Large intestine (tissue), 3 donors: ENCODE results near the gene PDIA2. TPM values are rescaled to one million over a fixed set of nuclear protein-coding genes. Genes with fewer than 3 reads are reported as not detected.

Source experiments
- DNase-seq, 2 donors: peaks; one replicate each; pipeline versions ENCODE4 v3.0.0 to v3.0.0-alpha.2; 2013
- H3K27ac ChIP-seq: one replicate; pipeline ENCODE4 v1.5.1; 2013; ENCODE audit warnings: low read length
- H3K27me3 ChIP-seq: 2 replicates; pipeline ENCODE4 v1.6.1; 2013; ENCODE audit warnings: low read length; ENCODE audit not compliant: control insufficient read depth, insufficient read depth
- H3K36me3 ChIP-seq: 2 replicates; pipeline ENCODE4 v1.6.1; 2013; ENCODE audit warnings: low read length; ENCODE audit not compliant: control insufficient read depth, insufficient read depth
- H3K4me1 ChIP-seq: one replicate; pipeline ENCODE4 v1.6.1; 2013; ENCODE audit warnings: low read length; ENCODE audit not compliant: control insufficient read depth, insufficient read depth
- H3K4me3 ChIP-seq: one replicate; pipeline ENCODE4 v1.5.1; 2013; ENCODE audit warnings: low read length
- H3K9me3 ChIP-seq: one replicate; pipeline ENCODE4 v1.6.1; 2013; ENCODE audit warnings: mild to moderate bottlenecking, low read depth, low read length, moderate library complexity; ENCODE audit not compliant: control insufficient read depth
- WGBS: methylation state at CpG from one replicate; pipeline ENCODE4 v1.1.5; 2013; ENCODE audit warnings: low lambda C conversion rate; ENCODE audit not compliant: insufficient coverage; 5-methylcytosine and 5-hydroxymethylcytosine counted together
- polyA plus RNA-seq: library from polyadenylated mRNA; unstranded; fragments of 120-200 nt; gene quantifications from one replicate; pipeline ENCODE4 v1.2.1, GENCODE V29; 2013

PDIA2 gene
- polyA plus RNA-seq, 1 donor = 1.8 TPM

DNA sequence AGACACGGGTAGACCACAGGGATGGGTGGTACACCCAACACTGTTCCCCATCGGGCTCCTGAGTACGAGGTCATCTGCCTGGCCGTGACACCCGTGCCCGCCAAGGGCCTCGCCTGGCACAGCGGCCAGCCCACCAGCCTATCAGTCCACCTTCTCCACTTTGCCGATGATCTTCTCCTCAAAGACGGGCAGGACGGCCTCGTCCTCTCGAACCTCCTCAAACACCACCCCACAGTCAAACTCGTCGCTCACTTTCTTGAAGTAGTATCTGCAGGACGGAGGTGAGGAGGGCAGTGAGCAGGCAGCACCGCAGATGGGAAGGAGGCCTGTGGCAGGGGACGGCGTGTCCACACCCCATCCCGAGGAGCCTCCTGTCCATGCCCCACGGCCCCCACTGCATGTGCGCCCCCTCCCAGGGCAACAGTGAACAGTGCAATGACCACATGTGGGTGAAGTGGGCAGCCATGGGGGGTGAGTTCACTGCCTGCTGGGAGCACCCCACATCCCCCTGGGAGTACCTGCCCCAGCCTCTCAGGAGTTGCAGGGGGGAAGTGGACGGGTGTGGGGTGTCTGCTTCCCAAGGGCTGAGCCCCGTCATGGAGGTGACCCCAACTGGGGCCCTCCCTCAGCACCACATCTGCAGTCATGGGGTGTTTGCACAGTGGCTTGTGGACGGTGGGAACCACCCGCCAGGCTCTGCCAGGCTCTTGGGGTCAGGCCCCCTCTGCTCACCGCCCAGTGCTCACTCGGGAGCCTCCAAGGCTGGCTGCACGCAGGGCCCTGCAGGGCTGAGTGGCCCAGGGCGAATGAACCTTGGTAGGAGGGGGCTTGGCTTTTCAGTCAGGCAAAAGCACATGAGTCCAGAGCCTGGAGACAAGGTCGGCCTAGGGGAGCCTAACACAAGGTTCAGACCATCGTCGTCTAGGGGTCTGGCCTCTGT lies 5.3 kb downstream of the PDIA2 start:
- no peak for DNase-seq
- Histone ChIP-seq H3K9me3 (peaks cover 18% of the 10 kb centered on the region), H3K27ac (no peak overlapping the region), H3K36me3 (peaks cover 67% of the 10 kb centered on the region), H3K4me1 (no peaks in the 10 kb centered on the region), H3K4me3 (no peak overlapping the region), H3K27me3 (peaks cover 1% of the 10 kb centered on the region)
- no CpG with 5 or more reads among the region's 33 CpGs for WGBS

- Histone ChIP-seq H3K9me3 (peaks cover 14% of the 10 kb centered on the region), H3K4me1 (no peaks in the 10 kb centered on the region), H3K27me3 (no peaks in the 10 kb centered on the region), H3K4me3 (no peak overlapping the region), H3K27ac (no peak overlapping the region), H3K36me3 (peaks cover 75% of the 10 kb centered on the region)
- no peak for DNase-seq
- WGBS = no CpG with 5 or more reads among the region's 22 CpGs
These were observed 6.5 kb downstream of the PDIA2 start for GRCh38 chr16:289395-289997.

- H3K9me3 ChIP-seq = peaks cover 8% of the 10 kb centered on the region
- no peaks in the 10 kb centered on the region for H3K27me3 ChIP-seq
- no peaks in the 10 kb centered on the region for H3K4me1 ChIP-seq
- WGBS = no CpG with 5 or more reads among the region's 25 CpGs
- DNase-seq = no peak
- peaks cover 73% of the 10 kb centered on the region for H3K36me3 ChIP-seq
- no peak overlapping the region for H3K4me3 ChIP-seq
- H3K27ac ChIP-seq = no peak overlapping the region
These were observed 7.2 kb downstream of the PDIA2 start for GRCh38 chr16:290015-290680.

DNA sequence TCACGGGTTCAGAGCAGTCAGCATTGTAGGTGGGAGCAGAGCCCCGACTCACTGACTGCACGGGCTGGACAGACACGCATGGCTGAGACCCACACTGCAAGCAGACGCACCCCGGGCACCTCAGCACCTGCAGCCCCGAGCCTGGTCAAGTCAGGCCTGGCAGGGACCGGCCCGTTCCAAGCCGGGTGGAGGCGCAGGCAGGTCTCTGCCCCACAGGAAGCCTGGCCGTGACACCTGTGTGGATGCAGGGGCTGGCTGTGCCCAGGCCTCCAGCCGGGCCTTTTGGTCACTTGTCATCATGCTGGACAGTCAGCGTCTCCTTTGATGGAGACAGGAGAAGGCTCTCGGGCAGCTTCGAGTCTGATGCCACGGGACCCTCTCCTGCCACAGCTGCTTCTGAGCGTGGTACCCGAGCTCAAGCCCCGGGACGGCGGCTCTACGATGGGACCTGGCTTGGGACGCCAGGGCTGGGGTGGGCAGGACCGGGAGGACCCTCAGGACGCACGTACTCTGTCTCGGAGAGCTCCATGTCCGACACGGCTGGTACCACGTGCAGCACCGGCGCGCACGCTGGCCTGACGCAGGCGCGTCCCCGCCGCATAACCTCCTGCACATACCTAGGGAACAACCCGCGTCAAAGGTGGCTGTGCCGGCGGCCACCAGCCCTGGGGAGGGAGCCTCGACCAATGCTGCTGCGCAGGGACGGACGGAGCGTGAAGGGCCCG lies 7.9 kb downstream of the PDIA2 start:
- no peaks in the 10 kb centered on the region for H3K4me1 ChIP-seq
- peaks cover 73% of the 10 kb centered on the region for H3K36me3 ChIP-seq
- H3K9me3 ChIP-seq = peaks cover 3% of the 10 kb centered on the region
- no peaks in the 10 kb centered on the region for H3K27me3 ChIP-seq
- H3K27ac ChIP-seq = no peak overlapping the region
- no peak for DNase-seq
- H3K4me3 ChIP-seq = no peak overlapping the region
- no CpG with 5 or more reads among the region's 50 CpGs for WGBS

DNA sequence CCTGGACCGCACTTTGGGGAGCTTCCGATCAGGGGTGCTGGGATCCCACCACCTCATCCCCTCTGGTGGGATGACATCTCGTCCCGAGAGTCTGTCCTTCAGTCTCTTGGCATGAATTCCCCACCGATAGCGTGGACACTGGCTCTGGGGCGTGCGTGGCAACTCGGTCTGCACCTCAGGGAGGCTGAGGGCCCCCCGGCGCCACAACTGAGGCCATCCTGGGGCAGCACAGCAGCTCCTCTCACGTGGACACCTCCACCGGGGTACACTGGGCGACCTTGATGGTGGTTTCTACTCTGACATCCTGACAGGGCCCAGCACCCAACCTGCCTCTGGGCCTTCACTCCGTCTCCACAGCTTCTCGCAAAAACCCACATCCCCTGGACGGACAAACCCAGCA lies 8.6 kb downstream of the PDIA2 start:
- Histone ChIP-seq H3K4me3 (no peak overlapping the region), H3K27ac (no peak overlapping the region), H3K27me3 (no peaks in the 10 kb centered on the region), H3K36me3 (peaks cover 76% of the 10 kb centered on the region), H3K9me3 (peaks cover 3% of the 10 kb centered on the region), H3K4me1 (no peaks in the 10 kb centered on the region)
- WGBS = no CpG with 5 or more reads among the region's 17 CpGs
- DNase-seq = no peak

GRCh38 chr16:293043-293775 lies 10.2 kb downstream of the PDIA2 start:
- Histone ChIP-seq H3K4me1 (no peaks in the 10 kb centered on the region), H3K4me3 (no peak overlapping the region), H3K36me3 (peaks cover 75% of the 10 kb centered on the region), H3K9me3 (no peaks in the 10 kb centered on the region), H3K27ac (no peak overlapping the region), H3K27me3 (no peaks in the 10 kb centered on the region)
- no CpG with 5 or more reads among the region's 32 CpGs for WGBS
- no peak for DNase-seq

DNA sequence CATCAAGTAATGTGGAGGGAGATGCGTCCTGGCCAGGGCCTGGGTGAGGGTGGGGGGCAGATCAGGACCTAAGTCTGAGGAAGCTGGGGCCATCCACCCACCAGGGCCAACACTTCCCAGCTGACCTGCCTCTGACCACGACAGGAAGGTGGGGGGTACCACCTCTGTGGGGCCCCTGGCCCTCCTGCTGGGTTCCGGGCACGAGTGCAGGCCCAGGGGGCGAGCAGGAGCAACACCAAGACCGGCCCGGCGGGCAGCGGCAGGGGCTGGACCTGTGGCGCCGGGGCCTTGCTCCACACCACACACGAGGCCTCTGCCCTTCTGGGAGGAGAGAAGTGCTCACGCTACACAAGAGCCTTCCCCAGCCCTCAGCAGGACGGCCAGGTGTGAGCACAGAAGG lies 13.3 kb downstream of the PDIA2 start:
- Histone ChIP-seq H3K27me3 (no peaks in the 10 kb centered on the region), H3K9me3 (no peaks in the 10 kb centered on the region), H3K4me3 (no peak overlapping the region), H3K4me1 (no peaks in the 10 kb centered on the region), H3K36me3 (peaks cover 55% of the 10 kb centered on the region), H3K27ac (no peak overlapping the region)
- DNase-seq = no peak
- no CpG with 5 or more reads among the region's 14 CpGs for WGBS

DNA sequence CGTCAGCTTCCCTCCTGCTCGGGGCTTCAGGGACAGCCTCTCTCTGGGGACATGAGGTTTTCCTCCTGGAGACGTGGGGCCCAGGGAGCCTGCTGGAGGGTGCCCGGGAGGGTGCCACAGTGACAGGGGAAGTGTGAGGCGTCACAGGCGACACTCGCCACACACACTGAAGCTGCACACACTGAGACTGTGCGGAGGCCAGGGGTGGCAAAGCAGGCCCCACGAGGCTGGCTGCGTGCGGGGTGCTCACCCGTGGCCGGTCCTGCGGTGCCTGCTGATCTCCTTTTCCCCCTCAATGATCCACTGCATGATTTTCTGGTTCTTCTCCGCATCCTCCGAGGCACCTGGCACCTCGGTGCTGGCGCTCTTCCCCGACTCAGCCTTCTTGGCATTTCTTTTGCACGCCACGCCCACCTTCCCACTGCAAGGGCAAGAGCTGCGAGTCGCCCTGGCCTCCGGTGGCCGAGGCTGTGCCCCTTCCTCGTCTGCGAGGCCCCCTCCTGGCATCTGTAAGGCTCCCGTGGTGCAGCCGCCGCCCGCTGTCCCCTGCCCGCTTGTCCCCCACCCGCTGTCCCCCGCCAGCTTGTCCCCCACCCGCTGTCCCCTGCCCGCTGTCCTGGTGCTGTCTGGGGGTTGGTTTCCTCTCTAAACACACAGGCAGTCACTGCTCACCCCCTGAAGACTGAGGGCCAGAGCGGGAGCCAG lies 14.0 kb downstream of the PDIA2 start:
- Histone ChIP-seq H3K36me3 (peaks cover 51% of the 10 kb centered on the region), H3K27me3 (no peaks in the 10 kb centered on the region), H3K9me3 (no peaks in the 10 kb centered on the region), H3K27ac (no peak overlapping the region), H3K4me3 (no peak overlapping the region), H3K4me1 (no peaks in the 10 kb centered on the region)
- DNase-seq = no peak
- no CpG with 5 or more reads among the region's 37 CpGs for WGBS

DNA sequence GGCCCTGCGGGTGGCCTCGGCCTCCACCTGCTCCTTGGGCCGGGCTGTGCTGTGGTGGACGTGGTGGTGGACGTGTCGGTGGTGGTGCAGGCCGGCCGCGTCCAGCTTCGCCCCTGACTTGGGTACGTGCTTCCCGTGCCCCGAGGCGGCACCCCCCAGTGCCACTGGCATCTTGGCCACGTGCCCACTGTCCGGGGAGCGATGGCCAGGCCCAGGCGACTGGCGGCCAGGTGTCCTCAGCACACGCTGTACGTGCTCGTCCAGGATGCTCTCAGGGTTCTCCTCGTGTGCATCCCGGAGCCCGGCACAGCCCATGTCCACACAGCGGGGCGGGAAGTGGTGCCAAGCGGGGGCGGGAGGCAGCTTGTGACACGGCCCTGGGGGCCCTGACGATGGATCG lies 14.9 kb downstream of the PDIA2 start:
- Histone ChIP-seq H3K27ac (no peak overlapping the region), H3K4me3 (no peak overlapping the region), H3K36me3 (peaks cover 50% of the 10 kb centered on the region), H3K4me1 (no peaks in the 10 kb centered on the region), H3K27me3 (no peaks in the 10 kb centered on the region), H3K9me3 (no peaks in the 10 kb centered on the region)
- no CpG with 5 or more reads among the region's 32 CpGs for WGBS
- no peak for DNase-seq
